H9 (cell line): ENCODE measurements around the gene CFL1. TPM values are rescaled to one million over a fixed set of nuclear protein-coding genes. Genes with fewer than 3 reads are reported as not detected.

ENCODE experiments used
- DNase-seq: peaks from one replicate; pipeline ENCODE4 v3.0.0-alpha.2; 2017
- H2AFZ ChIP-seq: one replicate; pipeline ENCODE4 v1.6.1; 2013; ENCODE audit warnings: mild to moderate bottlenecking, low read length, control low read depth, moderate library complexity
- H2AK5ac ChIP-seq: 2 replicates; pipeline ENCODE4 v1.6.1; 2013; ENCODE audit warnings: low read length, control low read depth, mixed read lengths; ENCODE audit not compliant: insufficient read length
- H2BK120ac ChIP-seq: one replicate; pipeline ENCODE4 v1.6.1; 2013; ENCODE audit warnings: low read depth, mild to moderate bottlenecking, low read length, control low read depth, inconsistent platforms; ENCODE audit not compliant: poor library complexity, severe bottlenecking
- H2BK12ac ChIP-seq: 2 replicates; pipeline ENCODE4 v1.6.1; 2013; ENCODE audit warnings: low read length, control low read depth, mixed read lengths, low read depth; ENCODE audit not compliant: insufficient read length
- H2BK15ac ChIP-seq: 2 replicates; pipeline ENCODE4 v1.6.1; 2013; ENCODE audit warnings: low read depth, low read length, control low read depth
- H2BK20ac ChIP-seq: one replicate; pipeline ENCODE4 v1.6.1; 2013; ENCODE audit warnings: low read depth, mild to moderate bottlenecking, low read length, control low read depth, inconsistent platforms; ENCODE audit not compliant: poor library complexity, severe bottlenecking
- H2BK5ac ChIP-seq: 2 replicates; pipeline ENCODE4 v1.6.1; 2013; ENCODE audit warnings: low read length, control low read depth, mixed read lengths; ENCODE audit not compliant: insufficient read length
- H3K14ac ChIP-seq: 2 replicates; pipeline ENCODE4 v1.6.1; 2013; ENCODE audit warnings: low read length, control low read depth; ENCODE audit not compliant: insufficient read depth
- H3K18ac ChIP-seq: 2 replicates; pipeline ENCODE4 v1.6.1; 2013; ENCODE audit warnings: low read depth, mild to moderate bottlenecking, mixed read lengths, low read length, control low read depth; ENCODE audit not compliant: insufficient read length
- H3K23ac ChIP-seq: 2 replicates; pipeline ENCODE4 v1.6.1; 2013; ENCODE audit warnings: low read length, control low read depth, mixed read lengths, low read depth; ENCODE audit not compliant: insufficient read length
- H3K23me2 ChIP-seq: 2 replicates; pipeline ENCODE4 v1.6.1; 2013; ENCODE audit warnings: low read depth, mild to moderate bottlenecking, mixed read lengths, low read length, control low read depth; ENCODE audit not compliant: insufficient read length, poor library complexity, severe bottlenecking
- H3K27ac ChIP-seq: 2 replicates; pipeline ENCODE4 v1.5.1; 2013; ENCODE audit warnings: low read length, control low read depth, mixed read lengths, low read depth; ENCODE audit not compliant: insufficient read length
- H3K27me3 ChIP-seq: 2 replicates; pipeline ENCODE4 v1.6.1; 2013; ENCODE audit warnings: low read length, control low read depth, inconsistent platforms; ENCODE audit not compliant: insufficient read depth
- H3K4ac ChIP-seq: 2 replicates; pipeline ENCODE4 v1.6.1; 2013; ENCODE audit warnings: low read depth, mild to moderate bottlenecking, control low read depth, inconsistent platforms, low read length, moderate library complexity
- H3K4me1 ChIP-seq: 2 replicates; pipeline ENCODE4 v1.6.1; 2013; ENCODE audit warnings: low read length, control low read depth, inconsistent platforms; ENCODE audit not compliant: insufficient read depth
- H3K4me2 ChIP-seq: 2 replicates; pipeline ENCODE4 v1.6.1; 2013; ENCODE audit warnings: low read length, control low read depth, mixed read lengths; ENCODE audit not compliant: insufficient read length, insufficient read depth
- H3K56ac ChIP-seq: 2 replicates; pipeline ENCODE4 v1.6.1; 2013; ENCODE audit warnings: low read depth, mild to moderate bottlenecking, mixed read lengths, low read length, control low read depth; ENCODE audit not compliant: insufficient read length
- H3K79me1 ChIP-seq: 2 replicates; pipeline ENCODE4 v1.6.1; 2013; ENCODE audit warnings: low read depth, mild to moderate bottlenecking, moderate library complexity, low read length, control low read depth, inconsistent platforms; ENCODE audit not compliant: insufficient read depth, poor library complexity, severe bottlenecking
- H3K79me2 ChIP-seq: 2 replicates; pipeline ENCODE4 v1.6.1; 2013; ENCODE audit warnings: low read length, control low read depth, inconsistent platforms; ENCODE audit not compliant: insufficient read depth
- H3K9ac ChIP-seq: 2 replicates; pipeline ENCODE4 v1.6.1; 2013; ENCODE audit warnings: low read length, control low read depth, mixed read lengths; ENCODE audit not compliant: insufficient read length; ENCODE audit errors: extremely low read depth
- H3K9me3 ChIP-seq: one replicate; pipeline ENCODE4 v1.6.1; 2013; ENCODE audit warnings: low read depth, low read length, inconsistent platforms; ENCODE audit not compliant: control insufficient read depth
- H3T11ph ChIP-seq: one replicate; pipeline ENCODE4 v1.6.1; 2013; ENCODE audit warnings: mild to moderate bottlenecking, low read length, control low read depth, inconsistent platforms
- H4K20me1 ChIP-seq: one replicate; pipeline ENCODE4 v1.6.1; 2013; ENCODE audit not compliant: control insufficient read depth, insufficient read length, insufficient read depth
- H4K5ac ChIP-seq: 2 replicates; pipeline ENCODE4 v1.6.1; 2013; ENCODE audit warnings: low read depth, mild to moderate bottlenecking, mixed read lengths, low read length, control low read depth; ENCODE audit not compliant: insufficient read length
- H4K8ac ChIP-seq: replicated peaks from 2 replicates; pipeline ENCODE4 v1.6.1; 2013; ENCODE audit warnings: low read length, control low read depth, mixed read lengths, low read depth; ENCODE audit not compliant: insufficient read length
- H4K91ac ChIP-seq: 2 replicates; pipeline ENCODE4 v1.6.1; 2013; ENCODE audit warnings: low read depth, mild to moderate bottlenecking, moderate library complexity, mixed read lengths, low read length, control low read depth; ENCODE audit not compliant: insufficient read length
- H3K27ac Mint-ChIP-seq, 3 experiments: 2 replicates in 2 of 3; 3 replicates in 1 of 3; pipeline ENCODE4 v1.8.0; 2020 to 2021; ENCODE audit warnings: mixed read lengths in 3 of 3, mild to moderate bottlenecking in 1 of 3, moderate library complexity in 1 of 3
- H3K27me3 Mint-ChIP-seq: 2 replicates; pipeline ENCODE4 v1.8.0; 2021; ENCODE audit warnings: low read depth, mild to moderate bottlenecking, moderate library complexity, mixed read lengths
- H3K36me3 Mint-ChIP-seq, 3 experiments: 2 replicates in 2 of 3; 3 replicates in 1 of 3; pipeline ENCODE4 v1.8.0; 2020 to 2021; ENCODE audit warnings: low read depth in 3 of 3, mixed read lengths in 3 of 3; ENCODE audit not compliant: insufficient read depth in 1 of 3
- H3K4me1 Mint-ChIP-seq, 2 experiments: 2 replicates each; pipeline ENCODE4 v1.8.0; 2020; ENCODE audit warnings: mixed read lengths in 2 of 2
- H3K4me3 Mint-ChIP-seq, 2 experiments: 2 replicates in 1 of 2; 3 replicates in 1 of 2; pipeline ENCODE4 v1.8.0; 2020 to 2021; ENCODE audit warnings: mild to moderate bottlenecking in 2 of 2, mixed read lengths in 2 of 2, moderate library complexity in 1 of 2
- H3K9me3 Mint-ChIP-seq, 2 experiments: 2 replicates in 1 of 2; 3 replicates in 1 of 2; pipeline ENCODE4 v1.8.0; 2020; ENCODE audit warnings: mild to moderate bottlenecking in 2 of 2, mixed read lengths in 2 of 2, moderate library complexity in 1 of 2
- CTCF ChIP-seq: fragments of 200-600 bp; sonication (generic); conservative IDR thresholded peaks from 3 replicates; pipeline ENCODE4 v1.8.0; 2021; ENCODE audit warnings: antibody characterized with exemption, mild to moderate bottlenecking
- WGBS: extraction: QIAGEN DNeasy Blood & Tissue Kit; methylation state at CpG from one replicate; pipeline ENCODE4 v1.1.7; 2013; ENCODE audit warnings: missing lambda C conversion rate, low lambda C conversion rate, mixed read lengths; ENCODE audit not compliant: insufficient read length; ENCODE audit errors: extremely low coverage; 5-methylcytosine and 5-hydroxymethylcytosine counted together
- total RNA-seq: library from RNA; stranded (reverse); gene quantifications from 2 replicates; pipeline ENCODE4 v1.2.1, GENCODE V29; 2021

Gene CFL1
- total RNA-seq, 1 experiment from 2014 or later = 1,107 TPM

DNA sequence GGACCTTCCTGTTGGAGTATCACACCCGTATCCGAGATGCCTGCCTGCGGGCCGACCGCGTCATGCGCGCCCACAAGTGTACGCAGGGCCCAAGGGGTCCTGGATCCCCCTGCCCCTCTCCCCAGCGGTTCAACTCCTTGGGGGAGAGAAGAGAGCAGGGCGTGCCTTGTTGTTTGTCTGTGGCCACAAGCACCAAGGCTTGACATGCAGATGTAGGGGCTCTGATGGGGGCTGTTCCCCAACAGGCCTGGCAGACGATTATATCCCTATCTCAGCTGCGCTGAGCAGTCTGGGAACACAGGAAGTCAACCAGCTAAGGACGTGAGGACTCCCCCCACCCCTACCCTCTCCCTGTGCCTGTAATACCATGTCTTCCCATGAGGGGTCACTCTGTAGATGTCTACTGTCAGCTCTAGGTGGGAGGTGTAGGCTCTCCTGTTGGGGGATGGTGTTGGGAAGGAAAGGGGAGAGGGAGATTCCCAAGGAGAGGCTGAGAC is 6.8 kb downstream of the CFL1 start:
- Histone ChIP-seq H3K14ac (no peak overlapping the region), H3K4me2 (no peak overlapping the region), H2BK120ac (no peak overlapping the region), H3T11ph (no peak overlapping the region), H3K9me3 (no peaks in the 10 kb centered on the region), H3K23ac (no peak overlapping the region), H3K23me2 (no peaks in the 10 kb centered on the region), H4K5ac (no peak overlapping the region), H2BK12ac (no peak overlapping the region), H2BK20ac (no peak overlapping the region), H3K4ac (no peak overlapping the region), H4K8ac (no peak overlapping the region), H4K20me1 (no peaks in the 10 kb centered on the region), H3K79me2 (peaks cover 5% of the 10 kb centered on the region; the same call in 1 of the 2 replicates), H3K79me1 (peaks cover 3% of the 10 kb centered on the region), H2AFZ (no peak overlapping the region), H3K4me1 (no peaks in the 10 kb centered on the region), H2BK5ac (no peak overlapping the region), H2AK5ac (no peak overlapping the region), H3K18ac (no peak overlapping the region), H4K91ac (no peak overlapping the region), H3K9ac (no peak overlapping the region), H3K27me3 (no peaks in the 10 kb centered on the region), H3K56ac (no peak overlapping the region), H2BK15ac (no peak overlapping the region), H3K27ac (no peak overlapping the region)
- Mint-ChIP-seq H3K4me3 (no peak overlapping the region; a peak in 1 of 5 replicates), H3K27me3 (peaks cover 15% of the 10 kb centered on the region), H3K4me1 (peaks cover 14 to 18% of the 10 kb centered on the region in 2 experiments), H3K27ac (no peak overlapping the region), H3K9me3 (peaks cover 3 to 7% of the 10 kb centered on the region in 2 experiments; a peak in 2 of 5 replicates), H3K36me3 (peaks cover 40 to 49% (median 42%) of the 10 kb centered on the region in 3 experiments)
- peak; percentile 80 for TF ChIP-seq CTCF
- DNase-seq = peak; percentile 84
- no CpG with 5 or more reads among the region's 14 CpGs for WGBS
